CD4-positive, alpha-beta T cell treated with Interferon gamma for 1 hour (primary cell): Measurements from ENCODE around the gene GRWD1.

Experiments used
- DNase-seq: peaks from one replicate; pipeline ENCODE4 v3.0.0-alpha.2; 2020

Gene GRWD1

DNA sequence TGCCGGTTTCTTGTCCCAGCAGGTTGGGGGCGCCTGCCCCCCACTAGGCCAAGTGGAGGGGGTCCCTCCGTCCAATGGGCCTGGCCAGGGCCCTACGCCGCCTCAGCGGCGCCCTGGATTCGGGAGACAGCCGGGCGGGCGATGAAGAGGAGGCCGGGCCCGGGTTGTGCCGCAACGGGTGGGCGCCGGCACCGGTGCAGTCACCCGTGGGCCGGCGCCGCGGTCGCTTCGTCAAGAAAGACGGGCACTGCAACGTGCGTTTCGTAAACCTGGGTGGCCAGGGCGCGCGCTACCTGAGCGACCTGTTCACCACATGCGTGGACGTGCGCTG lies 15.8 kb downstream of the GRWD1 start:
- DNase-seq, result no peak

DNA sequence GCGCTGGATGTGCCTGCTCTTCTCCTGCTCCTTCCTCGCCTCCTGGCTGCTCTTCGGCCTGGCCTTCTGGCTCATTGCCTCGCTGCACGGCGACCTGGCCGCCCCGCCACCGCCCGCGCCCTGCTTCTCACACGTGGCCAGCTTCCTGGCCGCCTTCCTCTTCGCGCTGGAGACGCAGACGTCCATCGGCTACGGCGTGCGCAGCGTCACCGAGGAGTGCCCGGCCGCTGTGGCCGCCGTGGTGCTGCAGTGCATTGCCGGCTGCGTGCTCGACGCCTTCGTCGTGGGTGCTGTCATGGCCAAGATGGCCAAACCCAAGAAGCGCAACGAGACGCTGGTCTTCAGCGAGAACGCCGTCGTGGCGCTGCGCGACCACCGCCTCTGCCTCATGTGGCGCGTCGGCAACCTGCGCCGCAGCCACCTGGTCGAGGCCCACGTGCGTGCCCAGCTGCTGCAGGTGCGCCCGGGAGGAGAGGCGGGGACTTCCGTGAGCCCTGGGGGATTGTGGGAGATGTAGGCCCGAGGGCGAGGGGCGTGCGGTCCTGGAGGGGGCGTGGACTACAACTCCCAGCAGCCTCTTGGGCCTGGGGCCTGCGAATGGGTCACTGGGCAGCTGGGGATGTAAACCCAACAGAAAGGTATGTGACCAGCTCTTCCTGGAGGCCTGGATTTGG lies 16.3 kb downstream of the GRWD1 start:
- DNase-seq, result no peak

DNA sequence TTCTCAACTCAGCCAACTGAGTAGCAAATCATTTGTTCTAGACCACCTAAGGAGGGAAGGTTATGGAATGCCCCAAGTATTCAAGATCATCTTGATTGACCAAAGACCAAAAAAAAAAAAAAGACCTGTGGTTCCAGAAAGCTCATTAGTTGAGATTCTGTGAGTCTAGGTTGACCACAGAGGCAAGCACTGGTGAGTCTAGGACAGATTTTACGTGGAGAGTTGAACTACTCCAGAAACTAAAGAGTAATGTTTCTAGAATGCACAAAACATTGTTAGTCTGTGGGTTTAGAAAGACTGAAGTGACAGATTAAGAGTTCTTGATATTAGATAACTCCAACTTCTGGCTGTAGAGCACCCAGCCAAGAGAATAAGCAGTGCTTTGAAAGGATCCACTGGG lies 19.4 kb downstream of the GRWD1 start:
- DNase-seq, result no peak

DNA sequence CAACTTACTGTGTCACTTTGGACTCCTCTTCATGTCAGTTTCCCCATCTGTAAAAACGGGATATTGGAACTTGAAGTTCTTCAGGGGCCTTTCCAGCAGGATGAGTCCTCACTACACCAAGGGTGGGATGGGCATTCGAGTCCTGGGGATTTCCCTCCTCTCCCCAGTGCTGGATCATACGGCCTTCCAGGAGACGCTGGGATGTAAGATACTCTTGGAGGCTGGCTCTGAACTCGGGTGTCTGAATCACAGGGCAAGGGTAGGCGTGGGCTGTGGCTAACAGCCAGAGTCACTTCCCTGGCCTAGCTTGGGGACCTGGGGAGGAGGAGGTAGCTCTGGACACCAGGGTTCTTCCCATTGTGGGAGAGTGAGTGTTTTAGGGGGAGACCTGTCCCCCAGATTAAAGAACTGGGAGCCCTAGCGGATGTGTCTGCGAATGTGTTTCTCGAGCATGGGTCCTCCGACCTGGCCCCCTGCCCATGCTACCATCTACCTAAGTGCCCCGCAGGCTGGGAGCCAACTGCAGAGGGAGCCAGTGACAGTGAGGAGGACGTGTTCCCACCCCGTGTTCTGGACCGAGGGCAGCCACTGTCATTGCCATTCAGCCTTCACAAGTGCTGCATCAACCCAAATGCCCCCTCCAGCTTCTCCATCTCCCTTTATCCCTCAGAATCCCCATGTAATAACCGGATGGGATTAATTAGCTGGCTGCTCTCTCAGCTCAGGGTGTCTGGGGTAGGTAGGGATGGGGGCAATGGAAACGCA lies 21.0 kb downstream of the GRWD1 start:
- no peak for DNase-seq

DNA sequence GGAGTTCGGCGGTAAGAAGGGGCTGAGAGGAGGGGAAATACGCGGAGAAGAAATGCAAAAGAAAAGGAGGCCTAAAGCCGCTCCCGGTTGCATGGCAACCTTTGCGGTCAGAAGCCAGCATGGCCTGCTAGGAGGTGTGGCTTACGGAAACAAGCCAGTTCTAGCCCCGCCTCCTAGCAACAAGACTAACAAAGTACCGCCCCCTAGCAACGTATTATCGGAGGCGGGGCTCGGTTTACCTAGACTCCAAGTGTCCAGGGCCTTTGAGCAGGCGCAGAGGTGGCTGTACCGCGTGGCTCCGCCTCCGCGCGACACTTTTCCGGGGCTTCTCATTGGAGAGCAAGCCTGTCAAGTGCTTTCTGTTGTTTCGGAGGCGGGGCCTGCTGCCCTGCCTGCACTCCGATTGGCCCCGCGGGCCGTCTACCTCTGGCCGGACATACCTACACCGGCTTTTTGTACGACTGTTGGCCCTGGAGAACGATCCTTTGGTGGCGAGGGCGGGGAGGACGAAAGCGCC lies 23.0 kb downstream of the GRWD1 start:
- peak; percentile 100 for DNase-seq

DNA sequence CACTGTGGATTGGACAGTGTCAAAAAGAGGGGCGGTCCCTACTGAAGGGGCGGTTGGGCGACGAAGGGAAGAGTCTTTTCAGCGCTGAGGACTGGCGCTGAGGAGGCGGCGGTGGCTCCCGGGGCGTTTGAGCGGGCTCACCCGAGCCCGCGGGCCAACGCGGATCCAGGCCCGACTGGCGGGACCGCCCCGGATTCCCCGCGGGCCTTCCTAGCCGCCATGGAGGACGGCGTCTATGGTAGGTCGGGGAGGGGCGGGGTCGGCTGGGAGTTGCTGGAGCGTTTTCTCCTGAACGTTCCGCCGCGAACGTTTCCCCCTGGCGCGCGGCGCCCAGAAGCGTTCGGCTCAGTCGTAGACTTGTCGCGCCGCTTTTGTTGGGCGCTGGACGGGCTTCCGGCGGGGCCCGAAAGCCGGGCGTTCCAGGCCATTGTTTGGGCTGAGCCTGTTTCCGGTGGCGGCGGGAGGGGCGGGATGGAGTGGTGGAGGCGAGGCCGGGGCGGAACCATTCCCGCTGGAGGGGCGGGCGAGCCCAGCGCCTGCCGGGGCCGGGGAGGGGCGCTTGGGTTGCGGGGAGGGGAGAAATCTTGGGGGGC lies 23.6 kb downstream of the GRWD1 start, which contains the start of gene CYTH2:
TSS of gene CYTH2 (plus strand) at position 81 of the 593 bp plus-strand sequence. CDS start at position 220, 139 bp downstream.
- DNase-seq, result peak; percentile 53

DNA sequence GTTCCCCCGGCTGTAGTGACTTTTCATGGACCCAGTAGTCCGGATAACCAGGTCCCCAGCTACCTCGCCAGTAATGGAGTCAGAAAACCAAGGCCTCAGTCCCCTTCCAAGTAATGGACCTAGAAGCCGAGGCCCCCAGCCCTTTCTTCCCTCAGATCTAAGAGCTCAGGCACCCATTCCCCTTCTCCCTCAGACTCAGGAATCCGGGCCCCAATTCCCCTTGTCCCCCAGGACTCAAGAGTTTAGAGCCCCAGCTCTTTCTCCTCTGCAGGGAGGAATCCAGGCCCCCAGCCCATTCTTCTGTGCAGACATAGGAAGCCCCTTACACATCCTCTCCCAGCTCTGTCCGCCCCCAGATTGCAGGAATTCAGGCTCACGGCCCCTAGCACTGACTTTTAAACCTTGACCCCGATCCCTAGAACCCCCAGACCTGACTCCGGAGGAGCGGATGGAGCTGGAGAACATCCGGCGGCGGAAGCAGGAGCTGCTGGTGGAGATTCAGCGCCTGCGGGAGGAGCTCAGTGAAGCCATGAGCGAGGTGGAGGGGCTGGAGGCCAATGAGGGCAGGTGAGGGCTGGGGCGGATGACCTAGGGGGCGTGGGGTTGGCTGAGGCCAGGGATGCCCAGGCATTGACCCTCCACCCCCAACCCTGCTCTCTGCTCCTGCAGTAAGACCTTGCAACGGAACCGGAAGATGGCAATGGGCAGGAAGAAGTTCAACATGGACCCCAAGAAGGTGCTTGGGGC lies 24.3 kb downstream of the GRWD1 start:
- DNase-seq, result no peak

DNA sequence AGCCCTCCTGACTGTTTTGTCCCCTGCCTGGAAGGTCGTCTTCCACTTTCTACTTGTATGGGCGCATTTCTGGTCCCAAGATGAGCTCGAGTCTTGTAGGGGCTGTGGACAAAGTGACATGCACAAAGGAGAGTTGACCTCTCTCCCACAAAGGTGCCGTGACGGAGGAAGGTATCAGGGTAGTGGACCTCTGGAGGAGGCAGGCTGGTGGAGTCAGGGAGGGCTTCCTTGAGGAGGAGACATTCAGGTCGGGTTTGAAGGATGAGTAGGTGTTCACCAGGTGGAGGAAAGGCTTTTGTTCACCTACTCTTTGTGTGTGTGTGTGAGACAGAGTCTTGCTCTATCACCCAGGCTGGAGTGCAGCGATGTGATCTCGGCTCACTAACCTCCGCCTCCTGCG lies 25.1 kb downstream of the GRWD1 start:
- no peak for DNase-seq

DNA sequence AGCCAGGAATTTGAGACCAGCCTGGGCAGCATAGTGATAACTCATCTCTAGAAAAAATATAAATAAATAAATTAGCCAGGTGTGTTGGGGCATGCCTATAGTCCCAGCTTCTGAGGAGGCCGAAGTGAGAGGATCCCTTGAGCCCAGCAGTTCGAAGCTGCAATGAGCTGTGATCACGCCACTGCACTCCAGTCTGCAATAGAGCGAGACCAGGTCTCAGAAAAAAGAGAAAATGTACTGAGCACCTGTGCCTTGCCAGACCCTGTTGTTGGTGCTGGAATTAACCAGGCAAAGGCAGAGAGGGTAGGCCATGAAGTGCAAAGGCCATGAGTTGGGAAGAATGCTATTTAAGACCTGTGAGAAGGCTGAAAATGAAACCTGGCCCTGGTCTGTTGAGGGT lies 26.1 kb downstream of the GRWD1 start:
- no peak for DNase-seq

DNA sequence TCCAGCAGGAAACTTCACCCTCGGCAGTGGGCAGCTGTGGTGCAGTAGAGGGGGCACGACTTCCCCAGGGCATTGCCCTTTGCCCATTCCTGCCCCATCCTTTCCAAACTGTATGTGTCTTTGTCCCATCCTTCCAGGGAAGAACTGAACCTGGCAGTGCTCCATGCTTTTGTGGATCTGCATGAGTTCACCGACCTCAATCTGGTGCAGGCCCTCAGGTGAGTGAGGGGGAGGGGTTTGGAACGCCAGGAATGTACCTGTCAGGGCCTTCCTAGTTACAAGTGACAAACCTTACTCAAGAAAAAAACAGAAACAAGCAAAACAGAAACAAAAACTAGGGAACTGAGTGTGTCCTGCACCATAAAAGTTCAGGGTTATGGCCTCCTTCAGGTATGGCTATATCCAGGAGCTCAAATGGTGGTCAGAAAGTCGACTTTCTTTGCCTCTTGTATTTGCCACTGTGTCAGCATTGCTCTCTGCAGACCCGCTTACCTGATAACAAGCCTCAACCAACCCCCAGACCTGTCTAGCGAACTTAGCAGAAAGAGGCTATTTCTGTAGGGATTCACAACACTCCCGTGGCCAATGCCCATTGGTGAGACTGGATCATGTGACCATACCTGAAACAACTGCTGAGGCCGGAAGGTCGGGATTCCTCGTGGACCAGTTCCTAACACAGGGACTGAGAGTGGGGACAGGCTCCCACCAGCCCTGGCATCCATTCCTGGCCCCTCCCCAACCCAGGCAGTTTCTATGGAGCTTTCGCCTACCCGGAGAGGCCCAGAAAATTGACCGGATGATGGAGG lies 27.6 kb downstream of the GRWD1 start:
- DNase-seq, result no peak

DNA sequence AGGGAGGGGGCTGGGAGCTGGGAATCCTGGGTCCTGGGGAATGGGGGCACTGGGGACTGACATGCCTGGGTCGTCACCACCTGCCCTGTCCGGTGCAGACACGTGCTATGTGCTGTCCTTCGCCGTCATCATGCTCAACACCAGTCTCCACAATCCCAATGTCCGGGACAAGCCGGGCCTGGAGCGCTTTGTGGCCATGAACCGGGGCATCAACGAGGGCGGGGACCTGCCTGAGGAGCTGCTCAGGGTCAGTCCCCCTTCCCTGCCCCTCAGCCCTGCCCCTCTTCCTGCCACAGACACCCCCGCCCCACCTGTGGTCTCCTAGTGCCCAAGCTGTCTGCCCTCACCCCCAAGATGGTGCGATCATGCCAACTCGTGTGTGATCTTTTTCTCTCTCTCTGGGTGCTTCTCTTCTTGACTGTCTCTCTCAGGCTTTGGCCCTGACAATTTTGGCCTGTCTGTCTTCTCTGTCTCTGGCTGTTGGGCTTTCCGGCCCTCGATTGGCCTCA lies 28.4 kb downstream of the GRWD1 start:
- no peak for DNase-seq

DNA sequence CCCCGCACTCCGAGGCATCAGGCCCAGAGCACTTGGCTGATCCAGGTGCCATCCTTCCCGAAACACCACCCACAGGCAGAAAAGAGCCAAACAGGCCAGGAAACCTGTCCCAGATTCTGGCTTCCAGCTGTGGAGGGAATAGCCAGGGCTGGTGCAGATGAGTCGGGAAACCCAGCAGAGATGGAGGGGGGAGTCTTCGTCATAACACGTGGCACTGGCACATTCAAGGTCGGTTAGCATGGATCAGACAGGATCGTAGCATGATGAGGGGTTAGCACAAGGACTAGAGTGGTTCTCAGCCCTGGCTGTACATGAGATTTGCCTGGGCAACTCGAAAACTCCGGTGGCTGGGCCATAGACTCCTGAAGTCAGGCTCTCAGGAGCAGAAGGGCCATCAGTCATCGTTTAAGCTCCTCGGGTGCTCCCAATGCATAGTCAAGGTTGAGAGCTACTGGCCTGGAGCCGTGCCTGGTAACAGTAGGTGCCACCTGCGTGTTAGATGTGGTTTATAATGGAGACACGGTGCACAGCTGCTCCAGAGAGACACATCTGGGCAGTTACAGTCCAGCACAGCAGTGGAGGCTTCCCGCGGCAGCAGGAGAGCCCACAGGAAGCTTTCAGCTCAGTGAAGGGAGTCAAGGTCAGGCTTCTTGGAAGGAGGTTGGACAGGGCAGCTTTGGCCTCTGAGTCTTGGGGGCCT lies 29.7 kb downstream of the GRWD1 start:
- no peak for DNase-seq

DNA sequence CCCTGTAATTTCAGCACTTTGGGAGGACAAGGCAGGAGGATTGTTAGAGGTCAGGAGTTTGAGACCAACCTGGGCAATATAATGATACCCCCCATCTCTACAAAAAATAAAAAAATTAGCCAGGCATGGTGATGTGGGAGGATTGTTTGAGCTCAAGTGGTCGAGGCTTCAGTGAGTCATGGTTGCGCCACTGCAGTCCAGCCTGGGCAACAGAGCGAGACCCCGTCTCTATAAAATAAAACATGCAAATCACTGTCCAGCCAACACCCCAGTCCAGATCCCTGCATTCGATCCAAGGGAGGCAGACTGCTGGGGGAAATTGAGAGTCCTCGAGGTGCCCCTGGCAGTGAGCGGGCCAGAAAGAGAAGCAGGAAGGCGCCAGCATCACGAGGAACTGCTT lies 30.4 kb downstream of the GRWD1 start:
- no peak for DNase-seq

DNA sequence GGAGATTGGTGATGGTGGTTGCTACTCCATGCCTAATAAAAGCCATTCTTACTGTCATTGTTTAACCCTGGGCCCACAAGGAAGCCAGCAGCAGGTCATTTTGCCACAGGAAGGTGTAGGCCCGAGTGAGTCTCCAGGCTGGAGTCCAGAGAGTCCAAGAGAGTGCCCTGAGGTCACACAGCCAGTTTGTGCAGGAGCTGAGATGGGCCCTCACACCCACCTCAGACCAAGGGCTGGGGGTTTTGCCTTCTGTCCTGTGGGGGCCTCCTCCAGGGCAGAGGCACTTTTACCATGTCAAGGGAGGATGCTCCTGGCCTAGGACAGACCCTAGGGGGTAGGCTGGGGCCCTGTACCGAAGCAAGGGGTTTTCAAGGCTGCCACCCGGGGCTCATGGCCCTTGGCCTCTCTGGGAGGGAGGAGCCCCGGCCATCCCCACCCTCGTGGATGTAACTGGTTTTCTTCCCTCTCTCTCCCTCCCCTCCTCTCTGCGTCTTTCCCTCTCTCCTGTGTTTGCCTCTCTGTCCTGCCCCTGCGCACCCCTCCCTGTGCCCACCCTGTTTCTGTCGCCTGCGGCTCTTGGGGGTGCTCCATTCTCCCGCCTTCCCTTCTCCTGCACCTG lies 31.4 kb downstream of the GRWD1 start:
- DNase-seq, result no peak

DNA sequence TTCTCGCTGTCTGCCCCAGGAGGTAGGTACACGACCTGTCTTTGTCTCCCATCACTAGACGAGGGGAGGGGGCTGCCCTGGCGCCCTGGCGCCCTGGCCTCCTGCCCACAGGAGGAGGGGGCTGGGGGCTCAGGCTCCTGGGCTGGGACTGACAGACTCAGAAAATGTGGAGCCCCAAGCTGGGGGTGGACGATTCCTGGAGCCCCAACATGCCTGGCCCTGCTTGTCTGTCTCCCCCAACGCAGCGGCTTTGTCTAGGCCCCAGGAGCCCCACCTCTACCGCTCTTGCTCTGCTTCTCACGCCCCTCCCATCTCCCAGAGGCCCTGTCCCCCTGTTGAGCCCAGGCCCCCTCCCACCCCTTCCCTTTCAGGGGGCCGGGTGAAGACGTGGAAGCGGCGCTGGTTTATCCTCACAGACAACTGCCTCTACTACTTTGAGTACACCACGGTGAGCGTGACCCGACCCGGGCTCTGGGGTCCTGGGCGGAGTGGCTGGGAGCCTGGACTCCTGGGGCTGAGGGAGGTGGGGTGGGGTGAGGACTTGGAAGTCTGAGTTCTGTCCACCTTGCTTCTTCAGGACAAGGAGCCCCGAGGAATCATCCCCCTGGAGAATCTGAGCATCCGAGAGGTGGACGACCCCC lies 32.0 kb downstream of the GRWD1 start:
- DNase-seq, result no peak

DNA sequence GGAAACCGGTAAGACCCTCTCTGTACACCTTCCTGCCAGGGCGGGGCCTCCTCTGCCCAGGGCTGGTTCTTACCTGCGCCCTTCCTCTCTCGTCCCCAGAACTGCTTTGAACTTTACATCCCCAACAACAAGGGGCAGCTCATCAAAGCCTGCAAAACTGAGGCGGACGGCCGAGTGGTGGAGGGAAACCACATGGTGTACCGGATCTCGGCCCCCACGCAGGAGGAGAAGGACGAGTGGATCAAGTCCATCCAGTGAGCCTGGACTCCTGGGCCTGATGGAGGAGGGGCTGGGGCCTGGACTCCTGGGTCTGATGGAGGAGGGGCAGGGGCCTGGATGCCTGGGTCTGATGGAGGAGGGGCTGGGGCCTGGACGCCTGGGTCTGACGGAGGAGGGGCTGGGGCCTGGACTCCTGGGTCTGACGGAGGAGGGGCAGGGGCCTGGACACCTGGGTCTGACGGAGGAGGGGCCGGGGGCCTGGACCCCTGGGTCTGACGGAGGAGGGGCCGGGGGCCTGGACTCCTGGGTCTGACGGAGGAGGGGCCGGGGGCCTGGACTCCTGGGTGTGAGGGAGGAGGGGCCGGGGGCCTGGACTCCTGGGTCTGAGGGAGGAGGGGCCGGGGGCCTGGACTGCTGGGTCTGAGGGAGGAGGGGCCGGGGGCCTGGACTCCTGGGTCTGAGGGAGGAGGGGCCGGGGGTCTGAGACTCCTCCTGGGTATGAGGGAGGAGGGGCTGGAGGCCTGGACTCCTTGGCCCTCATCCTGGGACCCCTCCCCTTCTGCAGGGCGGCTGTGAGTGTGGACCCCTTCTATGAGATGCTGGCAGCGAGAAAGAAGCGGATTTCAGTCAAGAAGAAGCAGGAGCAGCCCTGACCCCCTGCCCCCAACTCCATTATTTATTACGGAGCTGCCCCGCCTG lies 32.8 kb downstream of the GRWD1 start:
- DNase-seq, result no peak

DNA sequence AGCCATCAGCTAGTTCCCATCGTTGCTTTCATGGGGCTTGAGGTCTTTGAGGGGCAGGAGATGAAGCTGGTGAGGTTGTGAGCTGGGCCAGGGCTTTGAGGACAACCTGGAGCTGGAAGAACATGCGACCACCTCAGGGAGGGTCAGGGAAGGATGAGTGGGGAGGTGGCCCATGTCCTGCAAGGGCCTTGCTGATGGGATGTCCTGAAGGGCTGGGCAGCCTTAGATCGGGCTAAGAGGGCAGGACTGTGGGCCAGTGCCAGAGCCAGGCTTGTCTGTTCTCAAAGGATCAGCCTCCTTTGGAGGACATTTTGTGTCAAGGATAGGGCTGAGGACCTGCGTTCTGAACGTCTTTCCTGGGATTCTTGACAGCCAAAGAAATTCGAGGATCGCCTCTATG lies 33.9 kb downstream of the GRWD1 start:
- DNase-seq, result no peak

DNA sequence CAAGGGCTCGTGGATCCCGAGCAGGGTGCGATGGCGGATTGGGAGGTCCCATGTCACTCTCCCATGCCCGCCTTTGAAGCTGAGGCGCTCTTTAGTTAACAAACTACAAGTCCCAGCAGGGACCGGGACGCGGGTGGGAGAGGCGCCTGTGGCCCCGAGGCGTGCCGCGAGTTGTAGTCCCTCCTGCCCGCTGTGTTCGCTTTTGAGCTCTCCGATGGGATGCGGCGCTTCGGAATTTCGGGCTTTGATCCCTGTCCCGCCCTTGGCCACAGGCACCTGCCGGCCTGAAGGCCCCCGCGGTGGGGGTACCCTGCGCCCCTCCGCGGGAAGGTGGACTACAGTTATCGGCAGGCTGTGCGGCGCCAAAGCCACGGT lies 34.4 kb downstream of the GRWD1 start:
- DNase-seq, result peak; percentile 38
